ENCODE results near the gene SMIM9. TPM values are rescaled to one million over a fixed set of nuclear protein-coding genes. Genes with fewer than 3 reads are reported as not detected.

Gene SMIM9
- total RNA-seq, 2 donors from 2014 or later, result not detected

GRCh38 chrX:154784149-154784995 is 50.1 kb downstream of the SMIM9 start:
- Mint-ChIP-seq H3K9me3 (no peaks in the 10 kb centered on the region), H3K4me1 (ENCODE audit: low read depth in 2 of 2) (peaks cover 4 to 8% of the 10 kb centered on the region in 2 donors), H3K36me3 (no peaks in the 10 kb centered on the region), H3K27me3 (no peaks in the 10 kb centered on the region), H3K4me3 (peak overlapping the region; percentile 32), H3K27ac (no peak overlapping the region)
- DNase-seq (ENCODE audit: low spot score), result no peak
- peak in 1 of 2 donors; percentile 36 for ATAC-seq

- ATAC-seq (no peak), DNase-seq (ENCODE audit: low spot score) (no peak)
- no peak overlapping the region for H3K27ac Mint-ChIP-seq
- H3K27me3 Mint-ChIP-seq, result no peaks in the 10 kb centered on the region
- no peaks in the 10 kb centered on the region for H3K9me3 Mint-ChIP-seq
- H3K4me1 Mint-ChIP-seq (ENCODE audit: low read depth in 2 of 2), result peaks cover 7 to 10% of the 10 kb centered on the region in 2 donors
- H3K4me3 Mint-ChIP-seq, result no peak overlapping the region
- H3K36me3 Mint-ChIP-seq, result peaks cover 14% of the 10 kb centered on the region
Measured at GRCh38 chrX:154780968-154781367, 53.5 kb downstream of the SMIM9 start.

GRCh38 chrX:154779261-154779660 is 55.2 kb downstream of the SMIM9 start:
- DNase-seq (ENCODE audit: low spot score) (no peak), ATAC-seq (peak in 1 of 2 donors; percentile 57)
- no peak overlapping the region for H3K27ac Mint-ChIP-seq
- H3K9me3 Mint-ChIP-seq, result no peaks in the 10 kb centered on the region
- no peak overlapping the region for H3K4me3 Mint-ChIP-seq
- H3K27me3 Mint-ChIP-seq, result no peaks in the 10 kb centered on the region
- peaks cover 15% of the 10 kb centered on the region for H3K36me3 Mint-ChIP-seq
- H3K4me1 Mint-ChIP-seq (ENCODE audit: low read depth in 2 of 2), result peaks cover 10 to 12% of the 10 kb centered on the region in 2 donors

GRCh38 chrX:154776753-154777152 is 57.7 kb downstream of the SMIM9 start:
- Mint-ChIP-seq H3K9me3 (no peaks in the 10 kb centered on the region), H3K27me3 (no peaks in the 10 kb centered on the region), H3K4me3 (no peak overlapping the region), H3K27ac (peak overlapping the region in 1 of 2 donors; percentile 31), H3K36me3 (peaks cover 29% of the 10 kb centered on the region), H3K4me1 (ENCODE audit: low read depth in 2 of 2) (peaks cover 4 to 9% of the 10 kb centered on the region in 2 donors)
- DNase-seq (ENCODE audit: low spot score), result no peak
- ATAC-seq, result no peak

- no peaks in the 10 kb centered on the region for H3K9me3 Mint-ChIP-seq
- no peak overlapping the region for H3K4me3 Mint-ChIP-seq
- ATAC-seq (peak in 1 of 2 donors; percentile 54), DNase-seq (ENCODE audit: low spot score) (no peak)
- H3K36me3 Mint-ChIP-seq, result peaks cover 35% of the 10 kb centered on the region
- H3K4me1 Mint-ChIP-seq (ENCODE audit: low read depth in 2 of 2), result peaks cover 4 to 9% of the 10 kb centered on the region in 2 donors
- peaks cover 0 to 2% of the 10 kb centered on the region in 2 donors for H3K27me3 Mint-ChIP-seq
- peak overlapping the region in 1 of 2 donors; percentile 31 for H3K27ac Mint-ChIP-seq
Measured at GRCh38 chrX:154775419-154776349, 58.8 kb downstream of the SMIM9 start.

- no peaks in the 10 kb centered on the region for H3K9me3 Mint-ChIP-seq
- no peak overlapping the region for H3K4me3 Mint-ChIP-seq
- DNase-seq (ENCODE audit: low spot score) (no peak), ATAC-seq (no peak)
- H3K4me1 Mint-ChIP-seq (ENCODE audit: low read depth in 2 of 2), result peaks cover 4 to 9% of the 10 kb centered on the region in 2 donors
- H3K27ac Mint-ChIP-seq, result peak overlapping the region in 1 of 2 donors; percentile 84
- H3K27me3 Mint-ChIP-seq, result peaks cover 0 to 2% of the 10 kb centered on the region in 2 donors
- H3K36me3 Mint-ChIP-seq, result peaks cover 35% of the 10 kb centered on the region
Measured at GRCh38 chrX:154774622-154775021, 59.8 kb downstream of the SMIM9 start.

Other genes starting within 250 kb of the SMIM9 start
- gene CTAG1A, start 249.5 kb downstream of the SMIM9 start, total RNA-seq, result not detected
- not detected for gene CTAG1B, start 215.4 kb downstream of the SMIM9 start, total RNA-seq
- not detected for gene CTAG2, start 181.1 kb downstream of the SMIM9 start, total RNA-seq
- gene GAB3, start 83.6 kb downstream of the SMIM9 start, total RNA-seq, result 10 to 100 TPM; 20.3 to 28.3 TPM
- gene DKC1, start 71.8 kb downstream of the SMIM9 start, total RNA-seq, result 100 to 1,000 TPM in 1 of 2 donors, 10 to 100 TPM in 1; 91.6 to 173 TPM
- gene MPP1, start 29.2 kb downstream of the SMIM9 start, total RNA-seq, result 10 to 100 TPM; 21.0 to 26.6 TPM
- 10 to 100 TPM; 12.4 to 32.5 TPM for gene F8A1, start 51.7 kb upstream of the SMIM9 start, total RNA-seq
- gene F8, start 188.1 kb upstream of the SMIM9 start, total RNA-seq, result 1 to 10 TPM; 2.7 to 2.9 TPM
- gene FUNDC2, start 192.2 kb upstream of the SMIM9 start, total RNA-seq, result 10 to 100 TPM; 47.2 to 62.5 TPM
- gene CMC4, start 236.5 kb upstream of the SMIM9 start, total RNA-seq, result 1 to 10 TPM in 1 of 2 donors, not detected in 1; 1.4 TPM
- gene MTCP1, start 236.5 kb upstream of the SMIM9 start, total RNA-seq, result 10 to 100 TPM; 12.4 to 17.4 TPM
- gene BRCC3, start 236.8 kb upstream of the SMIM9 start, total RNA-seq, result 10 to 100 TPM; 34.5 to 36.1 TPM

Measured in natural killer cell treated with Interleukin-12 subunit alpha and Interleukin-12 subunit beta and Interleukin-15 and Interleukin-18, amount 100 ng/mL, for 72 hours (primary cell).